IgD-negative memory B cell (primary cell): ENCODE results near the gene STIM2. TPM values are rescaled to one million over a fixed set of nuclear protein-coding genes. Genes with fewer than 3 reads are reported as not detected.

Experiments
- H3K27ac Mint-ChIP-seq, 3 donors: one replicate each; pipeline ENCODE4 v1.8.0; 2020 to 2022; ENCODE audit warnings: mild to moderate bottlenecking in 3 of 3, mixed read lengths in 3 of 3, moderate library complexity in 1 of 3
- H3K27me3 Mint-ChIP-seq: one replicate; pipeline ENCODE4 v1.8.0; 2021; ENCODE audit warnings: mixed read lengths
- H3K36me3 Mint-ChIP-seq: one replicate; pipeline ENCODE4 v1.8.0; 2020; ENCODE audit warnings: mild to moderate bottlenecking, mixed read lengths
- H3K4me1 Mint-ChIP-seq, 3 donors: one replicate each; pipeline ENCODE4 v1.8.0; 2020 to 2022; ENCODE audit warnings: mixed read lengths in 3 of 3, mild to moderate bottlenecking in 1 of 3
- H3K4me3 Mint-ChIP-seq, 4 donors: one replicate each; pipeline ENCODE4 v1.8.0; 2020 to 2022; ENCODE audit warnings: mild to moderate bottlenecking in 4 of 4, mixed read lengths in 4 of 4, moderate library complexity in 3 of 4
- H3K9me3 Mint-ChIP-seq, 3 donors: one replicate each; pipeline ENCODE4 v1.8.0; 2020 to 2021; ENCODE audit warnings: mixed read lengths in 3 of 3, mild to moderate bottlenecking in 1 of 3
- polyA plus RNA-seq: library from polyadenylated mRNA; unstranded; fragments of 300-500 nt; fragmentation: Illumina TruSeq; gene quantifications from one replicate; pipeline ENCODE4 v1.2.3, GENCODE V29; 2021

Gene STIM2
- polyA plus RNA-seq, 1 donor from 2014 or later = 22.4 TPM

- H3K36me3 Mint-ChIP-seq = peaks cover 6% of the 10 kb centered on the region
- H3K4me3 Mint-ChIP-seq = peak overlapping the region in 3 of 4 donors; percentile 5 to 26 (median 14)
- no peaks in the 10 kb centered on the region for H3K27me3 Mint-ChIP-seq
- H3K27ac Mint-ChIP-seq = peak overlapping the region in 1 of 3 donors; percentile 15
- H3K9me3 Mint-ChIP-seq = no peaks in the 10 kb centered on the region
- peaks cover 45 to 71% (median 64%) of the 10 kb centered on the region in 3 donors for H3K4me1 Mint-ChIP-seq
Measured at GRCh38 chr4:26867914-26868684, 7.5 kb downstream of the STIM2 start.

- Mint-ChIP-seq H3K27me3 (no peaks in the 10 kb centered on the region), H3K27ac (peak overlapping the region in 1 of 3 donors; percentile 40), H3K36me3 (peaks cover 6% of the 10 kb centered on the region), H3K4me1 (peaks cover 47 to 69% (median 59%) of the 10 kb centered on the region in 3 donors), H3K4me3 (no peak overlapping the region), H3K9me3 (no peaks in the 10 kb centered on the region)
Measured at GRCh38 chr4:26870576-26871262, 10.1 kb downstream of the STIM2 start.

DNA sequence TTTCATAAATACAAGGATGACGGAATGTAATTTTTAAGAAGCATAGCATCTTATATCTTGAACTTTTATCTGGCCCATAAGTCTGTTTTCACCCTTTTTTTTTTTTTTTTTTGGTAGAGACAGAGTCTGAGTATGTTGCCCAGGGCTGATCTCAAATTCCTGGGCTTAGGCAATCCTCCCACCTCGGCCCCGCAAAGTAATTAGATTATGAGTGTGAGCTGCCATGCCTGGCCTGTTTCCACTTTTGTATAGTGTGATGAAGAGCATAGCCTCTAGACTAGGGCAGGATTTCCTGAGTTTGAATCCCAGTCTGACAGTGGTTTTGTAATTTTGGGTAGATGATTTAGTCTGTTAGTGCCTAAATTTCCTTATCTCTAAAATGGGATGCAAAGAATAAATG, 11.0 kb downstream of the STIM2 start:
- H3K27ac Mint-ChIP-seq = peak overlapping the region in 2 of 3 donors; percentile 24 to 40
- peaks cover 45 to 71% (median 59%) of the 10 kb centered on the region in 3 donors for H3K4me1 Mint-ChIP-seq
- peak overlapping the region in 1 of 4 donors; percentile 37 for H3K4me3 Mint-ChIP-seq
- no peaks in the 10 kb centered on the region for H3K9me3 Mint-ChIP-seq
- no peaks in the 10 kb centered on the region for H3K27me3 Mint-ChIP-seq
- peaks cover 6% of the 10 kb centered on the region for H3K36me3 Mint-ChIP-seq

DNA sequence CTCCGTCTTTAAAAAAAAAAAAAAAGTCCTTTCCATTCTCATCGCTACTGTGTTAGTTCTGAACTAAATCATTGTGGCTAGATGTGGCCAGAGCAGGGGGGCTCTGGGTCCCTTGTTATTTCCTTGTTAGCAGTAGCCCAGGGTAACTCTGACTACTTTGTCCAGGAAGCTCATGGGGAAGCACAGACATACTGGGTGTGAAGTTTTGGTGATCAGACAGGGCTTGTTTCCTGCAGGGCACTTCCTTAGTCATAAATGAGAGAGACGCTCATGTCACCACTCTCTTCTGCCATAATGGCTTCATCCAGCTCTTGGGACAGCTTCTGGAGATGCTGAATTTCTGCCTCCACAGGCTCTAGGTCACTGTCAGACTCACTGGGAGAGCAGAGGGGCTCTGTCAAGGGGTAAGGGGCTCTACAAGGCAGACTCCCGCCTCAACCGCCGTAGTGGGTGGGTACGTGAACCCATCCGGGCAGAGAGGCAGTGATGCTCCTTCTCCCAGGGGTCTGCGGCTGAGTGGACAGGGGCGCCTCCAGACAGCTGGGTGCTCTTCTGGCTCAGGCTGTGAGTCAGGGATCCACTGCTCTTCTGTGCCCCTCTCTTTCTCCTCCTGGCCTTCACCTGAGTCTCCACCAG, 12.9 kb downstream of the STIM2 start:
- H3K27me3 Mint-ChIP-seq = no peaks in the 10 kb centered on the region
- peak overlapping the region in 2 of 4 donors; percentile 48 to 85 for H3K4me3 Mint-ChIP-seq
- H3K4me1 Mint-ChIP-seq = peaks cover 40 to 67% (median 53%) of the 10 kb centered on the region in 3 donors
- peaks cover 9% of the 10 kb centered on the region for H3K36me3 Mint-ChIP-seq
- peaks cover under 1 to 2% (median 1%) of the 10 kb centered on the region in 3 donors for H3K9me3 Mint-ChIP-seq
- peak overlapping the region; percentile 22 to 93 (median 59) for H3K27ac Mint-ChIP-seq

- Mint-ChIP-seq H3K9me3 (peaks cover 2 to 3% (median 2%) of the 10 kb centered on the region in 3 donors), H3K27ac (peak overlapping the region in 1 of 3 donors; percentile 93), H3K4me1 (peaks cover 41 to 69% (median 54%) of the 10 kb centered on the region in 3 donors), H3K4me3 (no peak overlapping the region), H3K36me3 (peaks cover 11% of the 10 kb centered on the region), H3K27me3 (no peaks in the 10 kb centered on the region)
Measured at GRCh38 chr4:26874110-26874509, 13.5 kb downstream of the STIM2 start.

GRCh38 chr4:26877406-26877805, 16.8 kb downstream of the STIM2 start:
- H3K4me3 Mint-ChIP-seq = peak overlapping the region in 1 of 4 donors; percentile 72
- H3K36me3 Mint-ChIP-seq = peaks cover 12% of the 10 kb centered on the region
- peaks cover 47 to 61% (median 48%) of the 10 kb centered on the region in 3 donors for H3K4me1 Mint-ChIP-seq
- H3K9me3 Mint-ChIP-seq = peaks cover 2 to 4% (median 3%) of the 10 kb centered on the region in 3 donors
- H3K27ac Mint-ChIP-seq = peak overlapping the region; percentile 15 to 95 (median 83)
- no peaks in the 10 kb centered on the region for H3K27me3 Mint-ChIP-seq

- H3K27ac Mint-ChIP-seq = peak overlapping the region in 1 of 3 donors; percentile 95
Measured at GRCh38 chr4:26877961-26878360, 17.3 kb downstream of the STIM2 start.

DNA sequence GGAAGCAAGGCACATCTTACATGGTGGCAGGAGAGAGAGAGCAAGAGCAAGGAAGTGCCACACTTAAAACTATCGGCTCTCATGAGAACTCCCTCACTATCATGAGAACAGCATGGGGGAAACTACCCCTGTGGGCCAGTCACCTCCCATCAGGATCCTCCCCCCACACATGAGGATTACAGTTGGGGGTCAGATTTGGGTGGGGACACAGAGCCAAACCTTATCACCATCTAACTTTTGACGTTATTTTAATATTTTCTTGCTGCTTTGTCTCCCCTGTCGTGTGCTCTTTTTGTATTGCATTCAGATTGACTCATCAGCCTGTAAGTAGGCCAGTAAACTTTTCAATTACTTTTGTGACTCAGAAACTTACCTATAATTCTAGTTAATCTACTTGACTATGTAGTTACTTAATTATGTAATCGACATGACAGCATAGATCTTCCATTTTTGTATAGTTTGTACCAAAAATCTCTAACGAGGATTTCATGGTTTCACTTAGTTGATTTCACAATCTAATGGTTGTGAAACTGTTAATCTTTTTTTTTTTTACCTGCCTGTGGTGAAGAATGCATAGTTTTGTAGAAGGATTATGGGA, 18.3 kb downstream of the STIM2 start:
- peaks cover 9% of the 10 kb centered on the region for H3K36me3 Mint-ChIP-seq
- H3K9me3 Mint-ChIP-seq = peaks cover 2 to 4% (median 3%) of the 10 kb centered on the region in 3 donors
- H3K27me3 Mint-ChIP-seq = no peaks in the 10 kb centered on the region
- H3K27ac Mint-ChIP-seq = peak overlapping the region; percentile 60 to 95 (median 79)
- peaks cover 48 to 59% (median 50%) of the 10 kb centered on the region in 3 donors for H3K4me1 Mint-ChIP-seq
- H3K4me3 Mint-ChIP-seq = peak overlapping the region in 3 of 4 donors; percentile 1 to 73 (median 19)

More at GRCh38 chr4:26877961-26878360, 17.3 kb downstream of the STIM2 start:
- Mint-ChIP-seq H3K4me3 (peak overlapping the region in 1 of 4 donors; percentile 22), H3K27me3 (no peaks in the 10 kb centered on the region), H3K36me3 (peaks cover 9% of the 10 kb centered on the region), H3K9me3 (peaks cover 2 to 4% (median 3%) of the 10 kb centered on the region in 3 donors), H3K4me1 (peaks cover 44 to 56% (median 48%) of the 10 kb centered on the region in 3 donors)

GRCh38 chr4:26879805-26880204, 19.2 kb downstream of the STIM2 start:
- Mint-ChIP-seq H3K36me3 (peaks cover 9% of the 10 kb centered on the region), H3K4me1 (peaks cover 54 to 58% (median 57%) of the 10 kb centered on the region in 3 donors), H3K9me3 (peaks cover 2 to 4% (median 3%) of the 10 kb centered on the region in 3 donors), H3K27ac (peak overlapping the region; percentile 60 to 95 (median 79)), H3K27me3 (no peaks in the 10 kb centered on the region), H3K4me3 (no peak overlapping the region)

- H3K4me3 Mint-ChIP-seq = peak overlapping the region; percentile 57 to 90 (median 77)
Measured at GRCh38 chr4:26884026-26884425, 23.4 kb downstream of the STIM2 start.

GRCh38 chr4:26884486-26884988, 23.9 kb downstream of the STIM2 start:
- peaks cover 4% of the 10 kb centered on the region for H3K36me3 Mint-ChIP-seq
- no peaks in the 10 kb centered on the region for H3K27me3 Mint-ChIP-seq
- H3K9me3 Mint-ChIP-seq = peaks cover 0 to 2% (median 0%) of the 10 kb centered on the region in 3 donors
- peaks cover 49 to 61% (median 58%) of the 10 kb centered on the region in 3 donors for H3K4me1 Mint-ChIP-seq
- peak overlapping the region; percentile 81 to 96 (median 91) for H3K27ac Mint-ChIP-seq
- peak overlapping the region; percentile 57 to 90 (median 77) for H3K4me3 Mint-ChIP-seq

More at GRCh38 chr4:26884026-26884425, 23.4 kb downstream of the STIM2 start:
- Mint-ChIP-seq H3K9me3 (peaks cover 0 to 2% (median 0%) of the 10 kb centered on the region in 3 donors), H3K27ac (peak overlapping the region; percentile 81 to 96 (median 91)), H3K4me1 (peaks cover 54 to 66% (median 62%) of the 10 kb centered on the region in 3 donors), H3K27me3 (no peaks in the 10 kb centered on the region), H3K36me3 (peaks cover 4% of the 10 kb centered on the region)

GRCh38 chr4:26885912-26886274, 25.3 kb downstream of the STIM2 start:
- peaks cover 1% of the 10 kb centered on the region for H3K36me3 Mint-ChIP-seq
- H3K4me1 Mint-ChIP-seq = peaks cover 41 to 60% (median 56%) of the 10 kb centered on the region in 3 donors
- H3K4me3 Mint-ChIP-seq = peak overlapping the region; percentile 57 to 84 (median 66)
- H3K9me3 Mint-ChIP-seq = peaks cover 0 to under 1% (median 0%) of the 10 kb centered on the region in 3 donors
- no peaks in the 10 kb centered on the region for H3K27me3 Mint-ChIP-seq
- peak overlapping the region; percentile 81 to 94 (median 91) for H3K27ac Mint-ChIP-seq

GRCh38 chr4:26887143-26887542, 26.5 kb downstream of the STIM2 start:
- H3K27me3 Mint-ChIP-seq = no peaks in the 10 kb centered on the region

GRCh38 chr4:26887809-26888208, 27.2 kb downstream of the STIM2 start:
- Mint-ChIP-seq H3K36me3 (no peaks in the 10 kb centered on the region), H3K27ac (peak overlapping the region in 1 of 3 donors; percentile 21), H3K27me3 (no peaks in the 10 kb centered on the region), H3K4me3 (no peak overlapping the region), H3K4me1 (peaks cover 51 to 64% (median 55%) of the 10 kb centered on the region in 3 donors), H3K9me3 (no peaks in the 10 kb centered on the region)

More at GRCh38 chr4:26887143-26887542, 26.5 kb downstream of the STIM2 start:
- Mint-ChIP-seq H3K27ac (peak overlapping the region; percentile 48 to 91 (median 81)), H3K36me3 (no peaks in the 10 kb centered on the region), H3K4me1 (peaks cover 48 to 60% (median 56%) of the 10 kb centered on the region in 3 donors), H3K9me3 (no peaks in the 10 kb centered on the region), H3K4me3 (peak overlapping the region; percentile 16 to 84 (median 64))
